HCT116 (cell line): ENCODE results near the gene HIVEP3. TPM values are rescaled to one million over a fixed set of nuclear protein-coding genes. Genes with fewer than 3 reads are reported as not detected.

Experiments
- ATAC-seq: fragments of 200-7000 bp; cut with Tn5 transposase; 2 replicates; pipeline ENCODE4 v1.9.1; 2020; ENCODE audit warnings: mild to moderate bottlenecking, moderate library complexity
- BruUV-seq: library from RNA; stranded (reverse); fragments of 400-500 nt; replicated peaks from 2 replicates; lab custom pipeline; 2021; lab: Mats Ljungman, UMichigan
- CTCF ChIA-PET: fragments of 300-600 bp; sonication (Branson Sonifier 250); formaldehyde crosslinking; loops from one replicate; lab custom pipeline; 2021; ENCODE audit warnings: antibody characterized with exemption; lab: Charles Lee
- POLR2A ChIA-PET: fragments of 300-600, 350-600 bp; sonication (Branson Sonifier 250); formaldehyde crosslinking; loops from one replicate; lab custom pipeline; 2021; ENCODE audit warnings: antibody characterized with exemption; lab: Charles Lee
- RAD21 ChIA-PET, 2 experiments: fragments of 300-600 bp; sonication (Branson Sonifier 250); formaldehyde crosslinking; loops; one replicate each; lab custom pipeline; 2023; ENCODE audit warnings: low total read pairs in 2 of 2; ENCODE audit not compliant: uncharacterized antibody in 2 of 2, unreplicated experiment in 2 of 2, low non-redundant PET in 1 of 2; lab: Charles Lee
- DNase-seq: peaks from one replicate; pipeline ENCODE4 v3.0.0-alpha.2; 2010; ENCODE audit warnings: low read depth, low spot score
- H2AFZ ChIP-seq: fragments of 200-600 bp; shearing (Covaris generic), sonication (generic); 2 replicates; pipeline ENCODE4 v1.6.1; 2017; ENCODE audit warnings: low read depth, mixed run types, mixed read lengths, antibody characterized with exemption, low read length; ENCODE audit not compliant: poor library complexity, severe bottlenecking
- H3K27ac ChIP-seq: 2 replicates; pipeline ENCODE4 v1.5.1; 2012; ENCODE audit warnings: low read depth, low read length
- H3K27me3 ChIP-seq: fragments of 200-600 bp; sonication (generic); 2 replicates; pipeline ENCODE4 v1.6.1; 2016; ENCODE audit warnings: mixed run types, low read length, mixed read lengths; ENCODE audit not compliant: insufficient read depth
- H3K36me3 ChIP-seq, 2 experiments: fragments of 200-500 bp in 1 of 2; fragments of 200-600 bp in 1 of 2; sonication (Bioruptor generic) in 1 of 2; sonication (generic) in 1 of 2; 2 replicates each; pipeline versions ENCODE4 v1.5.1 to v1.6.1; 2014 to 2016; ENCODE audit warnings: low read length in 2 of 2, inconsistent platforms in 1 of 2, mixed read lengths in 1 of 2, mixed run types in 1 of 2; ENCODE audit not compliant: insufficient read depth in 2 of 2, control insufficient read depth in 1 of 2
- H3K4me1 ChIP-seq, 2 experiments: fragments of 200-600 bp in 1 of 2; sonication (generic) in 1 of 2; 2 replicates each; pipeline versions ENCODE4 v1.5.1 to v1.6.1; 2012 to 2017; ENCODE audit warnings: low read length in 2 of 2, inconsistent platforms in 1 of 2, mild to moderate bottlenecking in 1 of 2, mixed read lengths in 1 of 2, mixed run types in 1 of 2, moderate library complexity in 1 of 2; ENCODE audit not compliant: insufficient read depth in 2 of 2, control insufficient read depth in 1 of 2
- H3K4me2 ChIP-seq: fragments of 200-600 bp; sonication (generic); 2 replicates; pipeline ENCODE4 v1.6.1; 2017; ENCODE audit warnings: mixed run types, low read length, mixed read lengths
- H3K4me3 ChIP-seq, 2 experiments: fragments of 200-600 bp in 1 of 2; sonication (generic) in 1 of 2; replicated peaks in 1 of 2; 2 replicates each; pipeline ENCODE4 v1.5.1; 2011 to 2016; ENCODE audit warnings: low read length in 2 of 2, control low read depth in 1 of 2, low read depth in 1 of 2, mild to moderate bottlenecking in 1 of 2, mixed read lengths in 1 of 2, mixed run types in 1 of 2
- H3K79me2 ChIP-seq: fragments of 200-600 bp; sonication (generic); 2 replicates; pipeline ENCODE4 v1.6.1; 2017; ENCODE audit warnings: mild to moderate bottlenecking, mixed run types, low read length, moderate library complexity, mixed read lengths; ENCODE audit not compliant: insufficient read depth
- H3K9ac ChIP-seq: fragments of 200-600 bp; sonication (generic); 2 replicates; pipeline ENCODE4 v1.6.1; 2016; ENCODE audit warnings: low read length, mixed read lengths
- H3K9me2 ChIP-seq: fragments of 200-600 bp; sonication (generic), shearing (Covaris generic); 2 replicates; pipeline ENCODE4 v1.6.1; 2017; ENCODE audit warnings: mixed run types, mild to moderate bottlenecking, moderate library complexity; ENCODE audit not compliant: insufficient read depth
- H3K9me3 ChIP-seq, 2 experiments: fragments of 200-500 bp in 1 of 2; fragments of 200-600 bp in 1 of 2; sonication (Bioruptor generic) in 1 of 2; sonication (generic) in 1 of 2; 2 replicates each; pipeline ENCODE4 v1.6.1; 2014 to 2017; ENCODE audit warnings: low read length in 2 of 2, mixed read lengths in 2 of 2, inconsistent platforms in 1 of 2, low read depth in 1 of 2, mild to moderate bottlenecking in 1 of 2, mixed run types in 1 of 2, moderate library complexity in 1 of 2; ENCODE audit not compliant: control insufficient read depth in 1 of 2, insufficient read depth in 1 of 2
- H4K20me1 ChIP-seq: fragments of 200-600 bp; sonication (generic), shearing (Covaris generic); 2 replicates; pipeline ENCODE4 v1.6.1; 2017; ENCODE audit warnings: mixed run types, mild to moderate bottlenecking, moderate library complexity; ENCODE audit not compliant: insufficient read depth
- CBX3 ChIP-seq: IDR thresholded peaks from 2 replicates; pipeline ENCODE4 v1.6.1; 2012; ENCODE audit warnings: low read depth
- EZH2 ChIP-seq: fragments of 200-600 bp; sonication (generic); IDR thresholded peaks from 2 replicates; pipeline ENCODE4 v1.6.1; 2017; ENCODE audit warnings: antibody characterized with exemption, mixed run types
- EZH2phosphoT487 ChIP-seq: fragments of 200-600 bp; IDR thresholded peaks from 2 replicates; pipeline ENCODE4 v1.6.1; 2018; ENCODE audit warnings: antibody characterized with exemption, borderline replicate concordance
- FOSL1 ChIP-seq: IDR thresholded peaks from 2 replicates; pipeline ENCODE4 v1.6.1; 2012; ENCODE audit warnings: low read depth
- POLR2A ChIP-seq: IDR thresholded peaks from 2 replicates; pipeline ENCODE4 v1.7.0; 2011; ENCODE audit warnings: borderline replicate concordance; ENCODE audit not compliant: insufficient read depth, insufficient read length; ENCODE audit errors: extremely low read depth
- POLR2AphosphoS5 ChIP-seq: IDR thresholded peaks from 2 replicates; pipeline ENCODE4 v1.6.1; 2011; ENCODE audit warnings: mild to moderate bottlenecking, low read depth, low read length, moderate library complexity
- RAD21 ChIP-seq: IDR thresholded peaks from 2 replicates; pipeline ENCODE4 v1.6.1; 2012; ENCODE audit warnings: low read depth, mild to moderate bottlenecking
- SIN3A ChIP-seq: IDR thresholded peaks from 2 replicates; pipeline ENCODE4 v1.6.1; 2012; ENCODE audit warnings: low read depth
- SP1 ChIP-seq: IDR thresholded peaks from 2 replicates; pipeline ENCODE4 v1.6.1; 2012; ENCODE audit warnings: low read depth
- TCF7L2 ChIP-seq: IDR thresholded peaks from 2 replicates; pipeline ENCODE4 v1.7.0; 2011; ENCODE audit warnings: borderline replicate concordance, inconsistent platforms; ENCODE audit not compliant: insufficient read depth, insufficient read length; ENCODE audit errors: extremely low read depth
- YY1 ChIP-seq: IDR thresholded peaks from 2 replicates; pipeline ENCODE4 v1.6.1; 2011; ENCODE audit warnings: low read length, low read depth, moderate library complexity, mild to moderate bottlenecking; ENCODE audit not compliant: insufficient replicate concordance; ENCODE audit errors: extremely low read depth
- ZFX ChIP-seq: fragments of 450-650 bp; IDR thresholded peaks from 2 replicates; pipeline ENCODE4 v1.6.1; 2017
- ZNF274 ChIP-seq: fragments of 200-500 bp; sonication (Bioruptor generic); IDR thresholded peaks from 2 replicates; pipeline ENCODE4 v1.6.1; 2014; ENCODE audit warnings: mild to moderate bottlenecking, low read depth, low read length, inconsistent platforms
- intact Hi-C: fragments of 100-400 bp; cut with micrococcal nuclease; formaldehyde crosslinking; loops from 2 replicates; pipeline ENCODE4 v1.10.0; 2022
- total RNA-seq: library from RNA; stranded (reverse); gene quantifications from one replicate; pipeline ENCODE4 v1.2.1, GENCODE V29; 2021; ENCODE audit not compliant: unreplicated experiment
- TF ChIP-seq, protein P1 (sequence below): IDR thresholded peaks from 2 replicates; pipeline ENCODE4 v1.6.1; 2011; ENCODE audit warnings: mild to moderate bottlenecking, low read length, moderate library complexity; ENCODE audit not compliant: insufficient replicate concordance; ENCODE audit errors: extremely low read depth
- TF ChIP-seq, protein P2 (sequence below): IDR thresholded peaks from 2 replicates; pipeline ENCODE4 v1.6.1; 2012
- TF ChIP-seq, protein P3 (sequence below): IDR thresholded peaks from 2 replicates; pipeline ENCODE4 v1.6.1; 2012
- TF ChIP-seq, protein P4 (sequence below), 3 experiments: fragments of 200-600 bp in 1 of 3; sonication (generic) in 1 of 3; IDR thresholded peaks in 2 of 3; conservative IDR thresholded peaks in 1 of 3; 2 replicates each; pipeline ENCODE4 v1.5.1; 2012 to 2017; ENCODE audit warnings: low read depth in 2 of 3, low read length in 2 of 3, antibody characterized with exemption in 1 of 3, borderline replicate concordance in 1 of 3, control low read depth in 1 of 3, mild to moderate bottlenecking in 1 of 3, mixed read lengths in 1 of 3, mixed run types in 1 of 3, moderate library complexity in 1 of 3; ENCODE audit not compliant: insufficient read depth in 1 of 3

Gene HIVEP3
- total RNA-seq, 1 experiment from 2014 or later = 7.1 TPM

DNA sequence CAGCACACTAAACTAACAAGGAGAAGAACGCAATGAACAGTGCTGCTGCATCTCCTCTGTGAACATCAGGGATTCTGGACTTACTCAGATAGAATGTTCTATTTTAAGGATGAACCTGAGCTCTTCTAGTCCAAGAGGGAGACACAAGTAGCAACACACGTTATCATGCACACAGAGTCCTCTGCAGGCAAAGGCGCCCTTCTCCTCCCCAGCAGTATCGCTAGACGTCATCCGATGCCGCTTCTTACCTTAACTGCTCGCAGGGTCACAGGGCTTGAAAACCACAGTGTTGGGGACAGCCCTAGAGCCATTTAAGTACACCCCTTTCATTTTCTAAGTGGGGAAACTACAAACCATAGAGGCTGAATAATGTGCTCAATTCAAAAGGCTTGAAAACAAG lies 74.5 kb downstream of the HIVEP3 start:
- TF ChIP-seq, protein P1, sequence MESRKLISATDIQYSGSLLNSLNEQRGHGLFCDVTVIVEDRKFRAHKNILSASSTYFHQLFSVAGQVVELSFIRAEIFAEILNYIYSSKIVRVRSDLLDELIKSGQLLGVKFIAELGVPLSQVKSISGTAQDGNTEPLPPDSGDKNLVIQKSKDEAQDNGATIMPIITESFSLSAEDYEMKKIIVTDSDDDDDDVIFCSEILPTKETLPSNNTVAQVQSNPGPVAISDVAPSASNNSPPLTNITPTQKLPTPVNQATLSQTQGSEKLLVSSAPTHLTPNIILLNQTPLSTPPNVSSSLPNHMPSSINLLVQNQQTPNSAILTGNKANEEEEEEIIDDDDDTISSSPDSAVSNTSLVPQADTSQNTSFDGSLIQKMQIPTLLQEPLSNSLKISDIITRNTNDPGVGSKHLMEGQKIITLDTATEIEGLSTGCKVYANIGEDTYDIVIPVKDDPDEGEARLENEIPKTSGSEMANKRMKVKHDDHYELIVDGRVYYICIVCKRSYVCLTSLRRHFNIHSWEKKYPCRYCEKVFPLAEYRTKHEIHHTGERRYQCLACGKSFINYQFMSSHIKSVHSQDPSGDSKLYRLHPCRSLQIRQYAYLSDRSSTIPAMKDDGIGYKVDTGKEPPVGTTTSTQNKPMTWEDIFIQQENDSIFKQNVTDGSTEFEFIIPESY = no peak
- no peak for TF ChIP-seq FOSL1
- TF ChIP-seq RAD21 = no peak
- TF ChIP-seq CBX3 = no peak
- no peak for TF ChIP-seq EZH2
- TF ChIP-seq TCF7L2 = no peak
- no peak for TF ChIP-seq EZH2phosphoT487
- TF ChIP-seq POLR2A = no peak
- TF ChIP-seq POLR2AphosphoS5 = no peak
- TF ChIP-seq, protein P2, sequence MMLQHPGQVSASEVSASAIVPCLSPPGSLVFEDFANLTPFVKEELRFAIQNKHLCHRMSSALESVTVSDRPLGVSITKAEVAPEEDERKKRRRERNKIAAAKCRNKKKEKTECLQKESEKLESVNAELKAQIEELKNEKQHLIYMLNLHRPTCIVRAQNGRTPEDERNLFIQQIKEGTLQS = no peak
- TF ChIP-seq ZNF274 = no peak
- no peak for TF ChIP-seq SIN3A
- no peak for TF ChIP-seq SP1
- no peak for TF ChIP-seq YY1
- TF ChIP-seq, protein P3, sequence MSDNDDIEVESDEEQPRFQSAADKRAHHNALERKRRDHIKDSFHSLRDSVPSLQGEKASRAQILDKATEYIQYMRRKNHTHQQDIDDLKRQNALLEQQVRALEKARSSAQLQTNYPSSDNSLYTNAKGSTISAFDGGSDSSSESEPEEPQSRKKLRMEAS = no peak
- TF ChIP-seq ZFX = no peak
- TF ChIP-seq, protein P4, sequence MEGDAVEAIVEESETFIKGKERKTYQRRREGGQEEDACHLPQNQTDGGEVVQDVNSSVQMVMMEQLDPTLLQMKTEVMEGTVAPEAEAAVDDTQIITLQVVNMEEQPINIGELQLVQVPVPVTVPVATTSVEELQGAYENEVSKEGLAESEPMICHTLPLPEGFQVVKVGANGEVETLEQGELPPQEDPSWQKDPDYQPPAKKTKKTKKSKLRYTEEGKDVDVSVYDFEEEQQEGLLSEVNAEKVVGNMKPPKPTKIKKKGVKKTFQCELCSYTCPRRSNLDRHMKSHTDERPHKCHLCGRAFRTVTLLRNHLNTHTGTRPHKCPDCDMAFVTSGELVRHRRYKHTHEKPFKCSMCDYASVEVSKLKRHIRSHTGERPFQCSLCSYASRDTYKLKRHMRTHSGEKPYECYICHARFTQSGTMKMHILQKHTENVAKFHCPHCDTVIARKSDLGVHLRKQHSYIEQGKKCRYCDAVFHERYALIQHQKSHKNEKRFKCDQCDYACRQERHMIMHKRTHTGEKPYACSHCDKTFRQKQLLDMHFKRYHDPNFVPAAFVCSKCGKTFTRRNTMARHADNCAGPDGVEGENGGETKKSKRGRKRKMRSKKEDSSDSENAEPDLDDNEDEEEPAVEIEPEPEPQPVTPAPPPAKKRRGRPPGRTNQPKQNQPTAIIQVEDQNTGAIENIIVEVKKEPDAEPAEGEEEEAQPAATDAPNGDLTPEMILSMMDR (IDR thresholded peaks at IDR 0.05 in 2 of 3, conservative IDR thresholded peaks at IDR 0.05 in 1 of 3; ENCODE audit: borderline replicate concordance in 1 of 3, insufficient read depth in 1 of 3, low read depth in 2 of 3, low read length in 2 of 3) = no peak
- no peak for DNase-seq
- H3K4me3 ChIP-seq = no peak overlapping the region
- CTCF ChIA-PET = no interaction called here
- no peaks in the 10 kb centered on the region for H3K27me3 ChIP-seq
- no peaks in the 10 kb centered on the region for H3K79me2 ChIP-seq
- no peak overlapping the region for H2AFZ ChIP-seq
- ATAC-seq = no peak
- no peaks in the 10 kb centered on the region for H3K36me3 ChIP-seq
- H3K9me2 ChIP-seq = no peaks in the 10 kb centered on the region
- H3K9ac ChIP-seq = no peak overlapping the region
- peaks cover 57 to 64% of the 10 kb centered on the region in 2 experiments for H3K4me1 ChIP-seq
- RAD21 ChIA-PET = no interaction called here
- no peaks in the 10 kb centered on the region for H4K20me1 ChIP-seq
- no TSS peak for BruUV-seq
- intact Hi-C loops = no loop called here
- H3K4me2 ChIP-seq = no peak overlapping the region
- POLR2A ChIA-PET = no interaction called here
- H3K9me3 ChIP-seq = no peaks in the 10 kb centered on the region
- no peak overlapping the region for H3K27ac ChIP-seq
